Measurements from ENCODE around the gene COL5A1.
A peak's percentile ranks its signal among the peaks of the same experiment; 100 is the strongest.

The COL5A1 gene

DNA sequence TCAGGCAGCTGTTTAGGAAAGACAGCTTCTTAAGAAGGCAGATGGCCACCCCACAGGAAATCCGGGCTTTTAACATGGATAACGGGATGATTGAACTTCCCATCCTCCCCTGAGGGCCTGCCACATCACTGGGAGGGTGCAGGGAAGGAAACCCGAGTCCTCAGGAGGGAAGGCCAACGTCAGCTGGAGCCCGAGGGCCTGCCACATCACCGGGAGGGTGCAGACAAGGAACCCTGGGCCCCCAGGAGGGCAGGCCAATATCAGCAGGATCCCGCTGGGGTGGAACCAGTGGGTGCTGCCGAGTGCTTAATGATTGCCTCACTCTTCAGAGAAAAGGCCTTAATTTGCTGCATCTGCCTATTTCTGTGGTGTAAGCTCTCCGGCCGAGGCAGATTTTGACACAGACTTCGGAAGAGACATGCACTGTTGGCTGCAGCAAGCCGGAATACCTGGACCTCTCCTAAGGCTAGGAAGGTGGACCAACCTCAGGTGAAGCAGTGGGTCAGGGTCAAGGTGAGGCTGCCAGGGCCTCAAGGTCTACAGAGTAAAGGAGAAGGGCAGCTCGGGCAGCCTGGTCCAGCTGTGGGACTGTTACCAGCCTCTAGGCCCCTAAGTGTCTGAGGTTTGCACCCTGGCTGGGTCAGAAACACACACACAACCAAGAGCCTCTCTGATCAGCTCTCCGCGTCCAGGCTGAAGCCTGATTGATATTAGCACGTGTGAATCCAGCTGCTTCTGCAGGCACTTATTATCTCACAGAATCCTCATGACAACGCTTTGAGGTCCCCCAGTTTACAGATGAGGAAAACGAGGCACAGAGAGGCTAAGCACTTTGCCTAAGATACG is 14.8 kb upstream of the COL5A1 start:
- DNase-seq: peak; percentile 89

DNA sequence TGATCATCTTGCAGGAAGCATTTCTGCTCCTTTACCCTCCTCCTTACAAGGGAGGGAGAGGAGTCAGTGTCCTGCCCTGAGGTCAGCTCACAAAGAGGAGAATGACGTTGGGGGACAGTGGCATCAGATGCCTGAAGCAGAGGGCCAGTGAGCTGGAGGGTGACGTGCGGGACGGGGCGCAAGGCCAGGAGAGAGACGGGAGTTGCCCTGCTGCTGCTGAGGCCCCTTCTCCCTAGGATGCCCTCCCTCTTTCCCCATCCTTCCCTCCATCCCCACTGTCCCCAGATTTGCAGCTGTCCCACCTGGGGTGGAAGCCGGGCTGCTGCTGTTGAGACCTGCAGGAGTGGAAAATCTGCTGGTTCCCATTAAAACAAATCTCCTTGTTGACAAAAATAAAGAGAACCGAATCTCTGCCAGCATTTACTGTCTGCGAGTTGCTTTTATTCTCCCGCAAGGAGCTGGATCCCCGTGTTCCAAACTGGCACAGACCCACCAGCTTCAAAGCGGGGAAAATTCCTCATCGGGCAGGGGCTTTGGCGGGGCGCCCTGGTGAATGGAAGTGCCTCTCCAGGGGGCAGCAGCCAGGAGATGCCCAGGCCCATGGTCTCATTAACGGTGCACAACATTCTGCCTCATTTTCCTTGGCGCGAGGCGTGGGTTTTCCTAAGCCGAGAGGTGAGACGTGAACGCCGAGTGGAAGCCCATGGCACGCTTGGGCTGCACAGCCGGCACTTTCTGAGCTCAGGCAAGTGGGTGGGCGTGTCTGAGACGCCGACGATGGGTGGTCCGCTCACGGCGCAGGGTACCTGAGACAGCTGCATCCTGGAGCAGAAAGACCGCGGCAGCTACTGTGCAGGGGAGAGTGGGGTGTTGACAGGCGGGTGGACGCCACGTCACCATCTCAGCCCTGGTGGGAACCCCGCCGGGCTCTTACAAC is 13.9 kb upstream of the COL5A1 start:
- DNase-seq: no peak

DNA sequence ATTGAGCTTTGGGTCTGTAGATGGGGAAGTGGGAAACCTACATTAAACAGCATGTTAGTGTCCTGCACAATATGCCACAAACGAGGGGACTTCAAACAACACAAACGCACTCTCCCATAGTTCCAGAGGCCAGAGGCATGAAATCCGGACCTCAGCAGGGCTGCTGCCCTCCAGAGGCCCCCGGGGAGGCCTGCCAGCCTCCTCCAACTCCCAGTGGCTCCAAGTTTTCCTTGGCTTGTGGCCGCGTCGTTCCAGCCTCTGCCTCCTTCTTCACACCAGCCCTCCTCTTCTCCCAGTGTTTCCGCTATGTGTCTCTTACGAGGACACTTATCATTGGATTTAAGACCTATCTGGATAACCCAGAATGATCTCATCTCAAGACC is 13.3 kb upstream of the COL5A1 start:
- no peak for DNase-seq

- DNase-seq: no peak
Observed at GRCh38 chr9:134629061-134629585, 12.5 kb upstream of the COL5A1 start.

- DNase-seq: no peak
Observed at GRCh38 chr9:134629586-134630392, 11.8 kb upstream of the COL5A1 start.

- no peak for DNase-seq
Observed at GRCh38 chr9:134630393-134630790, 11.2 kb upstream of the COL5A1 start.

DNA sequence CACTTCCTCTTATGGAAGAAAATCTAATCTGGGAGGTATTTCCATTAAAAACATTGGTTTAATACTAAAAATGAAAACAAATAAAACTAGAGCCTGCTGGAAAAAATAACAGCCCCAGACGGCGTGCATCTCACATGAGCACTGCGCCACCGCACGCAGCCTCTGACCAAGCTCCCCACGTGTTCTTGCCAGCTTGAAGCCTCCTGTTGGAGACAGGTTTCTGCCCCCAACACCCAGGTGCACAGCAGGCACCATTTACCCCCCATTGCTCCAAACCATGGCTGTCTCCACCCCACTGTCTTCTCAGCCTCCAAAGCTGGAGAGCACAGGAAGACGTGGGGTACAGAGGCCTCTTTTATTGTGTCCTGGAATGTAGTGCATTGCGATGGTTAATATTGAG is 10.7 kb upstream of the COL5A1 start:
- no peak for DNase-seq

- no peak for DNase-seq
Observed at GRCh38 chr9:134631881-134632280, 9.7 kb upstream of the COL5A1 start.

- no peak for DNase-seq
Observed at GRCh38 chr9:134632329-134632728, 9.3 kb upstream of the COL5A1 start.

- no peak for DNase-seq
Observed at GRCh38 chr9:134633362-134634142, 8.1 kb upstream of the COL5A1 start.

DNA sequence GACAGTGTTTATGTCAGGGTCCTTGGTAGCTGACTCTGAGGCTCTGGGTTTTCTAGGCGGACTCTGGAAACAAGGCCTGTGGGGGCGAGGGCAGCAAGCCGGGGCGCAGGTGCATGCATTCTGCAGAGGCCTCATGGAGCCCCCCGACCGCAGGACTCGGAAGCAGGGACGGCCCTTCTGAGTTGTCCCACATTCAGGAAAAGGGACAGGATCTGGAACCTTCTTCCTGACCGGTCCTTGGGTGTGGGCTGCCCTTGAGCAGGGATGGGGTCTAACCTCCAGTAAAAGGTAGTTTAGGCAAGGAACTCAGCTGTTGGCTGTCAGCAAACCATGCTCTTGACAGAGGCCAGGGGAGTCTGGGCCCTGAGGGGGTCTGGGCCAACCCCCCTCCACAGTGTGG is 7.4 kb upstream of the COL5A1 start:
- DNase-seq: no peak

DNA sequence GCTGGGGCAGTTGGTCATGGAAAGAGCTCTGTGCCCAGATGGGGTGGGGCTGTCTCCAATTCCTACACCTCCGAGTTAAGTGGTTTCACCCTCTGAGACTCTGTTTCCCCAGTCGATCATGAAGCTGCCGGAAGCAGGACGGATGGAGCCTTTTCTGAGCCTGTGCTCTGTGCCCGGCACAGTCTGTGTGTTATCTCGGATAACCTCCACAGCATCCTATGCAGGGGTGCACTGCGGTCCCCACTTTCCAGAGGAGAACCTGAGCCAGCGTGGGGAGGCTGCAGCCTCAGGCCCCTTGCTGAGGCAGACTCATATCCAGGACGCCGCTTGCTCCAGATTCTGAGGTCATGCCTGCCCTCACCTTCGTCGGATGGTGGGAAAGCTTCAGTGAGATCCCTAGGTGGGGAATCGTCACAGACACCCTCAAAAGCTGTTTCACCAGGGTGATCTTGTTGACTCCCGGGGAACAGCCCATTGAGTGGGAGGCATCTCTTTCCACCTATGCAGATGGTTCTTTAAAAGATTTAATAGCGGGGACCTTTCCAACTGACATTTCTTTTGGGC is 6.9 kb upstream of the COL5A1 start:
- DNase-seq: no peak

- no peak for DNase-seq
Observed at GRCh38 chr9:134635351-134636148, 6.1 kb upstream of the COL5A1 start.

DNA sequence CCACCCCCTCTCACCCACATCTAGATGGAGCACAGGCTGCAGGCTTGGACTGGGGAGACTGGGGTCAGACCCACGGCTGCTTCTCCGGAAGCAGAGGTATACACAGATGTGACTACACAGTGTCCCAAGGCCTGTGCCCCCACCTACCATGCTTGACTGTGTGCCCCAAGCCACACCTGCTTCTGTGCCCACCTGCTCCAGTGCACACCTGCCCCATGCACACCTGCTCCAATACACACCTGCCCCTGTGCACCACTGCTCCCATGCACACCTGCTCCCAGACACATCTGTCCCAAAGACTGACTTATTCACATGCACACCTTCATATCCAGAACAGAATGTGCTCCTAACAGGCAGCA is 5.5 kb upstream of the COL5A1 start:
- DNase-seq: no peak

DNA sequence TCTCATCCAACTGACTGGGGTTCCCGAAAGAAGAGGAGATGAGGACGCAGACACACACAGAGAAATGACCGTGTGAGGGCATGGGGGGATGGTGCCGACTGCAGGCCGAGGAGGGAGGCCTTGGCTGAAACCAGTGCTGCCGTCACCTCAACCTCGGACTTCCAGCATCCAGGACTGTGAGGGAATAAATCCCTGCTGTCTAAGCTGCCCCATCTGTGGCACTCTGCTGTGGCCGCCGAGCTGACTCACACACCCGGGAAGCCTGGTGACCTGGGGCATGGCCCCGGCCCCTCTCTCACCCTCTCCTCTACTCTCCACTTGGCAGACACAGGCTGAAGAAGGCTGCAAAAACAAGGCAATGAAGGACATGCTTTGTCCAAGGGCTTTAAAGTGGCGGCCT is 4.4 kb upstream of the COL5A1 start:
- DNase-seq: no peak

GRCh38 chr9:134637696-134638501 is 3.7 kb upstream of the COL5A1 start:
- DNase-seq: no peak

- DNase-seq: no peak
Observed at GRCh38 chr9:134638502-134639090, 3.0 kb upstream of the COL5A1 start.

GRCh38 chr9:134639994-134640393 is 1.6 kb upstream of the COL5A1 start:
- DNase-seq: no peak

DNA sequence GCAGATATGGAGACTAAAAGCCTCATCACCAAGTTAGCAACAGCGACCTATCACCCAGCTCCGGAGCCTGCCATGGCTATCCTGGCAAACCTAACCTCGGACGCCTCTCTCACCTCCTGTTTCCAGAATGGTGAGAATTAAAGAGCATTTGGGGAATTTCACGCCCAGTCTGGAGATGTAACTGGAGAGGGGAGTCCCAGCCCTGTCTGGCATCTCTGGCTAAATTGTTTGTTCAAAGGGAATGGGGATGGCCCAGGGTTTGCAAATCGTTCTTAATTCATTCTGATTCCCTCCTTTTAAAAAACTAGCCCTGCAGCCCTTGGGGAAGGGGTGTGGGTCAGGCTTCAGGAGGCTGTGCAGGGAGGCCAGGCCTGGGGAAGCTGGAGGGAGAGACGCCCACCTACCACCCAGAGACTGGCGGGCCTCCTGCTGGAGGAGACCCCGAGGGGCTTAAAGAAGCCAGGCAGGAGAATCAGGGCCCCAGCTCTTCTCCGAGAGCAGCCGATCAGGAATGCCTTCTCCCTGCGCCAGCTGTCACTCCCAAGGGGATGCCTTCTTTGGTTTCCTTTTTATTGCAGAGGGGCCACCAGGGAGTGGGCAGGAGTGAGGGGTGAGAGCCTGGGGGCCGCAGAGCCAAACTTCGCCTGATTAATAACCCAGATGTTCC is 964 bp upstream of the COL5A1 start:
- DNase-seq: no peak
